ENCODE data around the gene ZEB2.

ZEB2 gene

GRCh38 chr2:144381716-144382115 lies 138.2 kb downstream of the ZEB2 start:
- Histone ChIP-seq H3K9ac (no peak overlapping the region), H4K20me1 (ENCODE audit: insufficient read depth) (no peaks in the 10 kb centered on the region), H2AFZ (ENCODE audit: low read depth) (no peak overlapping the region), H3K4me1 (ENCODE audit: low read depth, poor library complexity, severe bottlenecking) (peaks cover 24% of the 10 kb centered on the region), H3K79me2 (ENCODE audit: insufficient read depth, low read depth) (no peaks in the 10 kb centered on the region), H3K27ac (no peak overlapping the region), H3K4me2 (no peak overlapping the region), H3K36me3 (ENCODE audit: insufficient read depth) (no peaks in the 10 kb centered on the region), H3K27me3 (ENCODE audit: insufficient read depth, low read depth) (no peaks in the 10 kb centered on the region), H3K4me3 (IDR thresholded peaks at IDR 0.05; ENCODE audit: insufficient read depth, low read depth, low read length) (no peak overlapping the region)
- TF ChIP-seq CTCF (conservative IDR thresholded peaks at IDR 0.05; ENCODE audit: low read depth, low read length), result no peak

- Histone ChIP-seq H3K27ac (no peak overlapping the region), H3K79me2 (ENCODE audit: insufficient read depth, low read depth) (no peaks in the 10 kb centered on the region), H4K20me1 (ENCODE audit: insufficient read depth) (no peaks in the 10 kb centered on the region), H3K4me2 (no peak overlapping the region), H3K36me3 (ENCODE audit: insufficient read depth) (no peaks in the 10 kb centered on the region), H3K27me3 (ENCODE audit: insufficient read depth, low read depth) (no peaks in the 10 kb centered on the region), H3K4me3 (IDR thresholded peaks at IDR 0.05; ENCODE audit: insufficient read depth, low read depth, low read length) (no peak overlapping the region), H2AFZ (ENCODE audit: low read depth) (no peak overlapping the region), H3K9ac (no peak overlapping the region), H3K4me1 (ENCODE audit: low read depth, poor library complexity, severe bottlenecking) (peaks cover 24% of the 10 kb centered on the region)
- no peak for TF ChIP-seq CTCF (conservative IDR thresholded peaks at IDR 0.05; ENCODE audit: low read depth, low read length)
These were observed 140.0 kb downstream of the ZEB2 start for GRCh38 chr2:144379851-144380311.

- no peaks in the 10 kb centered on the region for H4K20me1 ChIP-seq (ENCODE audit: insufficient read depth)
- H2AFZ ChIP-seq (ENCODE audit: low read depth), result no peak overlapping the region
- peaks cover 19% of the 10 kb centered on the region for H3K4me1 ChIP-seq (ENCODE audit: low read depth, poor library complexity, severe bottlenecking)
- no peak for TF ChIP-seq CTCF (conservative IDR thresholded peaks at IDR 0.05; ENCODE audit: low read depth, low read length)
- H3K36me3 ChIP-seq (ENCODE audit: insufficient read depth), result no peaks in the 10 kb centered on the region
- H3K9ac ChIP-seq, result no peak overlapping the region
- no peak overlapping the region for H3K27ac ChIP-seq
- no peak overlapping the region for H3K4me2 ChIP-seq
- H3K27me3 ChIP-seq (ENCODE audit: insufficient read depth, low read depth), result no peaks in the 10 kb centered on the region
- H3K4me3 ChIP-seq (IDR thresholded peaks at IDR 0.05; ENCODE audit: insufficient read depth, low read depth, low read length), result no peak overlapping the region
- H3K79me2 ChIP-seq (ENCODE audit: insufficient read depth, low read depth), result no peaks in the 10 kb centered on the region
These were observed 141.4 kb downstream of the ZEB2 start for GRCh38 chr2:144378551-144378950.

- Histone ChIP-seq H2AFZ (ENCODE audit: low read depth) (no peak overlapping the region), H3K4me1 (ENCODE audit: low read depth, poor library complexity, severe bottlenecking) (peaks cover 13% of the 10 kb centered on the region), H3K36me3 (ENCODE audit: insufficient read depth) (no peaks in the 10 kb centered on the region), H3K27ac (no peak overlapping the region), H3K9ac (no peak overlapping the region), H3K79me2 (ENCODE audit: insufficient read depth, low read depth) (no peaks in the 10 kb centered on the region), H3K4me3 (IDR thresholded peaks at IDR 0.05; ENCODE audit: insufficient read depth, low read depth, low read length) (no peak overlapping the region), H3K4me2 (no peak overlapping the region), H4K20me1 (ENCODE audit: insufficient read depth) (no peaks in the 10 kb centered on the region), H3K27me3 (ENCODE audit: insufficient read depth, low read depth) (no peaks in the 10 kb centered on the region)
- TF ChIP-seq CTCF (conservative IDR thresholded peaks at IDR 0.05; ENCODE audit: low read depth, low read length), result no peak
These were observed 142.0 kb downstream of the ZEB2 start for GRCh38 chr2:144377914-144378313.

Data from KMS-11 (cell line).